OCI-LY7 (cell line): ENCODE data around the gene MIEF1.

ENCODE experiments used
- EZH2phosphoT487 ChIP-seq: fragments of 200-600 bp; sonication (generic); IDR thresholded peaks from 2 replicates; pipeline ENCODE4 v1.6.1; 2018; ENCODE audit warnings: low read depth, borderline replicate concordance, mild to moderate bottlenecking, mixed run types, antibody characterized with exemption, low read length, moderate library complexity, mixed read lengths
- TF ChIP-seq, protein P1 (sequence below): fragments of 200-600 bp; sonication (generic); conservative IDR thresholded peaks from 2 replicates; pipeline ENCODE4 v1.5.1; 2014; ENCODE audit warnings: mild to moderate bottlenecking, antibody characterized with exemption, low read length, moderate library complexity, mixed read lengths

DNA sequence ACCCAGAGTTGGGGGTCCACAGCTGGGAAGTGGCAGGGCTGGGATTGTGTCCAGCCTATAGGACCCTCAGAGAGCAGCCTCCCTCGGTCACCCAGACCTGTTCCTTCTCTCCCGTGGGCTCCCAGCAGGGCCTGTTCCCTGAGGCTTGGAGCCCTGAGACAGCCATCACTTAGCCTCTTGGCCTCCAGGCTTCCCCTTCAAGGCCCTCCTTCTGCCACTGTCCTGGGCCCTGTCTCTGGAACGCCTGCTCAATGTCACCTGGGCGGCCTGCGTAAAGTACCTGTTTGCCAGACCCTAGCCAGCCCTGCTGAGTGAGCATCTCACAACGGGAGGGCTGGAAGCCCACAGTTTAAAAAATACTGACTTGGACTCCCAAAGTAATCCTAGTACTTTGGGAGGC, 38.8 kb upstream of the MIEF1 start:
- TF ChIP-seq, protein P1, sequence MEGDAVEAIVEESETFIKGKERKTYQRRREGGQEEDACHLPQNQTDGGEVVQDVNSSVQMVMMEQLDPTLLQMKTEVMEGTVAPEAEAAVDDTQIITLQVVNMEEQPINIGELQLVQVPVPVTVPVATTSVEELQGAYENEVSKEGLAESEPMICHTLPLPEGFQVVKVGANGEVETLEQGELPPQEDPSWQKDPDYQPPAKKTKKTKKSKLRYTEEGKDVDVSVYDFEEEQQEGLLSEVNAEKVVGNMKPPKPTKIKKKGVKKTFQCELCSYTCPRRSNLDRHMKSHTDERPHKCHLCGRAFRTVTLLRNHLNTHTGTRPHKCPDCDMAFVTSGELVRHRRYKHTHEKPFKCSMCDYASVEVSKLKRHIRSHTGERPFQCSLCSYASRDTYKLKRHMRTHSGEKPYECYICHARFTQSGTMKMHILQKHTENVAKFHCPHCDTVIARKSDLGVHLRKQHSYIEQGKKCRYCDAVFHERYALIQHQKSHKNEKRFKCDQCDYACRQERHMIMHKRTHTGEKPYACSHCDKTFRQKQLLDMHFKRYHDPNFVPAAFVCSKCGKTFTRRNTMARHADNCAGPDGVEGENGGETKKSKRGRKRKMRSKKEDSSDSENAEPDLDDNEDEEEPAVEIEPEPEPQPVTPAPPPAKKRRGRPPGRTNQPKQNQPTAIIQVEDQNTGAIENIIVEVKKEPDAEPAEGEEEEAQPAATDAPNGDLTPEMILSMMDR, result no peak
- no peak for TF ChIP-seq EZH2phosphoT487
